ENCODE results near the gene ACSM5.
"Not testable (repeated sequence)": the region's sequence is repeated elsewhere in the genome, so short reads cannot be mapped to it uniquely, and the experiment has no call there.

ACSM5 gene

DNA sequence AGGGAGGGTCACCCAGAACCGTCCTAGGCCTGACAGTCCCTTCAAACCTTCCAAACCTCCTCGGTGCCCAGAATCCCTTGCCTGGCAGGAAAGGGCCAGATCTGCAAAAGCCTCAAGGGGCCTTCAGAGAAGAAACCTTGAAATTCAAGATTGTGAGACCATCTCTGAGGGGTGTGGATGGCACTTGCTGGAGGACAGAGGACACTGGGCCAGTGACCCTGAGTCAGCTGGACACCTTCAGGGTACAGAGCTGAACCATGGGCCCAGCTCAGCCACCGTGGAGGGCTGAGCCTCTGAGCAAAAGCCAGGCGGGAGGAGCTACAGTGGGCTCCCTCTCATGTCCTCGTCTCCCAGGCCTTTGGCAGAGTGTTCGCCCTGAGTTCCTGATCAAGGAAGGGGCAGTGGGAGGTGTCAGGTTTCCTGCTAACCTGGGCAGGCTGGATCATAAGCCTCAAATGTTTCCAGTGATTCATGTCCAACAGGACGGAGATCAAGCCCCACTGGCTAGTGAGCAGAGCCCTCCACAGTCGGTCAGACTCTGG, 7.8 kb upstream of the ACSM5 start:
- H3K4me1 ChIP-seq: no peaks in the 10 kb centered on the region
- TF ChIP-seq, protein P1, sequence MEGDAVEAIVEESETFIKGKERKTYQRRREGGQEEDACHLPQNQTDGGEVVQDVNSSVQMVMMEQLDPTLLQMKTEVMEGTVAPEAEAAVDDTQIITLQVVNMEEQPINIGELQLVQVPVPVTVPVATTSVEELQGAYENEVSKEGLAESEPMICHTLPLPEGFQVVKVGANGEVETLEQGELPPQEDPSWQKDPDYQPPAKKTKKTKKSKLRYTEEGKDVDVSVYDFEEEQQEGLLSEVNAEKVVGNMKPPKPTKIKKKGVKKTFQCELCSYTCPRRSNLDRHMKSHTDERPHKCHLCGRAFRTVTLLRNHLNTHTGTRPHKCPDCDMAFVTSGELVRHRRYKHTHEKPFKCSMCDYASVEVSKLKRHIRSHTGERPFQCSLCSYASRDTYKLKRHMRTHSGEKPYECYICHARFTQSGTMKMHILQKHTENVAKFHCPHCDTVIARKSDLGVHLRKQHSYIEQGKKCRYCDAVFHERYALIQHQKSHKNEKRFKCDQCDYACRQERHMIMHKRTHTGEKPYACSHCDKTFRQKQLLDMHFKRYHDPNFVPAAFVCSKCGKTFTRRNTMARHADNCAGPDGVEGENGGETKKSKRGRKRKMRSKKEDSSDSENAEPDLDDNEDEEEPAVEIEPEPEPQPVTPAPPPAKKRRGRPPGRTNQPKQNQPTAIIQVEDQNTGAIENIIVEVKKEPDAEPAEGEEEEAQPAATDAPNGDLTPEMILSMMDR (IDR thresholded peaks at IDR 0.05; ENCODE audit: low read depth, low read length): no peak
- no peaks in the 10 kb centered on the region for H3K27me3 ChIP-seq
- no peaks in the 10 kb centered on the region for H3K9me3 ChIP-seq
- no peak for DNase-seq
- H3K4me3 ChIP-seq (ENCODE audit: low read depth, low read length): no peak overlapping the region
- no peaks in the 10 kb centered on the region for H3K36me3 ChIP-seq

DNA sequence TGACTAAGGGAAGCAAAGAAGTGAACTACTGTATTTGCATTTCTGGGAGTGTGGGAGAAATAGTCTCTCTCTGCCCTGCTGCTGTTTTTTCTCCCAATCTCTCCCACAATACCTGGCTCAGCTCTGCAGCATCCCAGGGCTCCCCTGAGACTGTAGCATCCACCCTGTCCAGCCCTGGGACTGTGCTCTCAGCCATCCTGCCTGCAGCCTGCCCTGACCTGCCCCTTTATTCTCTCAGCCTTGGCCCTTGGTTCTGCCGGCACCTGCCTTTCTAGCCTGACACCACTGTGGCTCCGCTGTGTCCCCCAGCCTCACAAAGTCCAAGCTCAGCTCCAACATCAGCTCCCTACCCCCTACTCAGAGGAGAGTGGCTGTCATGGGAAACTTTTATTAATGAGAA, 6.7 kb upstream of the ACSM5 start:
- DNase-seq: no peak
- Histone ChIP-seq H3K27me3 (no peaks in the 10 kb centered on the region), H3K4me3 (ENCODE audit: low read depth, low read length) (no peak overlapping the region), H3K9me3 (no peaks in the 10 kb centered on the region), H3K36me3 (no peaks in the 10 kb centered on the region), H3K4me1 (no peaks in the 10 kb centered on the region)
- TF ChIP-seq, protein P1 (IDR thresholded peaks at IDR 0.05; ENCODE audit: low read depth, low read length): no peak

DNA sequence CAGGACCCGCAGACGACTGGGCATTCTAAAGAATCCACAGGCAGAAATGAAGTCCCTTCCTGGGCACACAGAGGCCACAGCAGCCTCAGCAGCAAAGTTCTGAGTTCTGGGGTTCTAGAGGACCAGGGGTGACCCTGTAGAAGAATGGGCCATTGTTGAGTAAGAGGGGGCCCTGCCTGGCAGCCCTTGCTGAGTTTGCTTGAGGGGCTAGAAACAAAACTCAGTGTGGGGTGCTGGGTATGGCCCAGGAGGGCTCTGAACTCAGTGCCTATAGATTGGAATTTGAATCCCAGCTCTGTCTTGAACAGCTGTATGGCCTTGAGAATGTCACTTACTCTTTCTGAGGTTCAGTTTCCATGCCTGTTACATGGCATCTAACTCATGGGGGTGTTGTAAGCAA, 4.7 kb upstream of the ACSM5 start, which contains the start of gene PDILT:
PDILT (minus strand) TSS at position 101 of the 400 bp plus-strand sequence. CDS start 5,437 bp downstream, outside the sequence.
- no peak for DNase-seq
- H3K4me1 ChIP-seq: no peaks in the 10 kb centered on the region
- TF ChIP-seq, protein P1 (IDR thresholded peaks at IDR 0.05; ENCODE audit: low read depth, low read length): no peak
- H3K9me3 ChIP-seq: no peaks in the 10 kb centered on the region
- H3K27me3 ChIP-seq: no peaks in the 10 kb centered on the region
- H3K4me3 ChIP-seq (ENCODE audit: low read depth, low read length): no peak within 1 kb of the TSS
- no peaks in the 10 kb centered on the region for H3K36me3 ChIP-seq

DNA sequence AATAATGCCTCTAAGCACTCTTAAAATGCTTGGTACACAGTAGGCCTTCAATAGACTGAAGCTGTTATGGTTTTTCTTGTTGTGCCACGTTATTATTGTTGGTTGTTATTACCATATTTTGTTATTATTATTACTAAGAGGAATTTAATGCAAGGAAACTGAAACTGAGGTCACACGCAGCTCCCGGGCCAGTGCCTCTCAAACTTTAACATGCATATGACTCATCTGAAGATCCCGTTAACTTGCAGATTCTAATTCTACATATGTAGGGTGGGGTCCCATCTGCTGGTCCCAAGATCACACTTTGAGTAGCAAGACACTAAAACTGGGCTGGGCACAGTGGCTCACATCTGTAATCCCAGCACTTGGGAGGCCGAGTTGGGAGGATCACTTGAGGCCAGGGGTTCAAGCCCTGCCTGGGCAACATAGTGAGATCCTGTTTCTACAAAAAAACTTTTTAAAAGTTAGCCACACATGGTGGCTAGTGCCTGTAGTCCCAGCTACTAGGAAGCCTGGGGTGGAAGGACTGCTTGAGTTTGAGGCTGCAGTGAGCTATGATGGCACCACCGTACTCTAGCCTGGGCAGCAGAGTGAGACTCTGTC, 888 bp downstream of the ACSM5 start:
- TF ChIP-seq, protein P1 (IDR thresholded peaks at IDR 0.05; ENCODE audit: low read depth, low read length): no peak
- no peak overlapping the region for H3K4me3 ChIP-seq (ENCODE audit: low read depth, low read length)
- H3K9me3 ChIP-seq: no peaks in the 10 kb centered on the region
- no peaks in the 10 kb centered on the region for H3K27me3 ChIP-seq
- DNase-seq: no peak
- H3K36me3 ChIP-seq: no peaks in the 10 kb centered on the region
- H3K4me1 ChIP-seq: no peaks in the 10 kb centered on the region

DNA sequence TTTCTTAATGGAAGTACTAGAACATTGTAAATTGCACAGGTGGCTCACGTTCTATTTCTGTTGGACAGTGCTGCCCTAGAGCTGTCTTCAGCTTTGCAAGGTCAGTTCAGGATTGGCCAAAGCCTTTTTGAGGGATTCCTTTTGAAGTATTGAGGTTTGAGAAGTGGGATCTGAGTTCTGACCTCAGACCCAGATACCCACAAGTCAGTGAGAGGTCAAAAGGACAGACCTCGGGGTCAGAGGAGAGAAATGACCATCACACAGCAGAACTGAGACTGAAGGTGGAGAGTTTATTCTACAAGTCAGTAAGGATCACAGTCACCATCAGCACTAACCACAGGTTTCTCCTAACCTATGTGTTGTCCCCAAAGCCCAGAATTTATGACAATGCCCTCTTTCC, 1.7 kb downstream of the ACSM5 start:
- DNase-seq: no peak
- H3K4me3 ChIP-seq (ENCODE audit: low read depth, low read length): no peak overlapping the region
- H3K36me3 ChIP-seq: no peaks in the 10 kb centered on the region
- H3K27me3 ChIP-seq: no peaks in the 10 kb centered on the region
- H3K4me1 ChIP-seq: no peaks in the 10 kb centered on the region
- H3K9me3 ChIP-seq: no peaks in the 10 kb centered on the region
- TF ChIP-seq, protein P1 (IDR thresholded peaks at IDR 0.05; ENCODE audit: low read depth, low read length): no peak

DNA sequence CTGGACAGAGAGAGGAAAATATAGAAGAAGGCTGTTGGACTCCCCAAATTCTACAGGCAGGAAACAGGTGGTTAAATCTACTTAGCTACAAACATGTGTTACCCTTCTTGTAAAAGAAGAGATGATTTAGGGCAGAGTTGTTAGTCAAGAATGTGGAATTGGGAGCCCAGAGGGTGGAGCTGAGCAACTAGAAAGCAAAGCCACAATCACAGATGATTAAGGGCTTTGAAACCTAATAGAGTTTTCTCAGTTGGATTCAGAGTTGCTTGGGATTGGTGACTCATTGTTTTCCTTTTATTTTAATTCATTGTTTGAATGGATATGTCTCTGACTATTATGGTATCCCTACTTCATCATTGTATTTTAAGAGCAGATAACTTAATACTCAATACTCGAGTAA, 6.2 kb downstream of the ACSM5 start:
- Histone ChIP-seq H3K9me3 (no peaks in the 10 kb centered on the region), H3K27me3 (no peaks in the 10 kb centered on the region), H3K36me3 (no peaks in the 10 kb centered on the region), H3K4me3 (ENCODE audit: low read depth, low read length) (no peak overlapping the region), H3K4me1 (no peaks in the 10 kb centered on the region)
- DNase-seq: no peak
- TF ChIP-seq, protein P1 (IDR thresholded peaks at IDR 0.05; ENCODE audit: low read depth, low read length): no peak

DNA sequence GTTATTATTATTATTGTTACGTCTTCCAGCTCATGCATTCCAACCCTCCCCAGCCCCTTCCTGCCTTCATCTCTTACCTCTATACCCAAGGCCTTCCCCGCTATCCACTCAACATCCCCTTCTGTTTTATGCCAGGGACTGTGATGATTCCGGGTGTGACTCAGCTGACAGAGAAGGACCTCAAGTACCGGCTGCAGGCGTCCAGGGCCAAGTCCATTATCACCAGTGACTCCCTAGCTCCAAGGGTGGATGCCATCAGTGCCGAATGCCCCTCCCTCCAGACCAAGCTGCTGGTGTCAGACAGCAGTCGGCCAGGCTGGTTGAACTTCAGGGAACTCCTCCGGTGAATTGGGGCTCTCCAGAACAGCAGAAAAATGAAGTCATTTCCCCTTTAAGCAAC, 9.8 kb downstream of the ACSM5 start:
- H3K27me3 ChIP-seq; H3K9me3 ChIP-seq; H3K36me3 ChIP-seq; H3K4me1 ChIP-seq; DNase-seq; H3K4me3 ChIP-seq (ENCODE audit: low read depth, low read length): not testable (repeated sequence)

DNA sequence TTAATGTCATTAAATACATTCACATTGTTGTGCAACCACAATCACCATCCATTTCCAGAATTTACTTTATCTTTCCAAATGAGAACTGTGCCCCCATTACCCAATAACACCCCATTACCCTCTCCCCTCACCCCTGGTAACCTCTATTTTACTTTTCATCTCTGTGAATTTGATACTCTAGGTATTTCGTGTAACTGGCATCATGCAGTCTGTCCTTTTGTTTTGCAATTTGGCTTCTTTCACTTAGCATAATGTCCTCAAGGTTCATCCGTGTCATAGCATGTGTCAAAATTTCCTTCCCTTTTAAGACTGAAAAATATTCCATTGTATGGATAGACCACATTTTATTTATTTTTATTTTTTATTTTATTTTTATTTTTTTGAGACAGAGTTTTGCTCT, 12.4 kb downstream of the ACSM5 start:
- not testable (repeated sequence) for DNase-seq

DNA sequence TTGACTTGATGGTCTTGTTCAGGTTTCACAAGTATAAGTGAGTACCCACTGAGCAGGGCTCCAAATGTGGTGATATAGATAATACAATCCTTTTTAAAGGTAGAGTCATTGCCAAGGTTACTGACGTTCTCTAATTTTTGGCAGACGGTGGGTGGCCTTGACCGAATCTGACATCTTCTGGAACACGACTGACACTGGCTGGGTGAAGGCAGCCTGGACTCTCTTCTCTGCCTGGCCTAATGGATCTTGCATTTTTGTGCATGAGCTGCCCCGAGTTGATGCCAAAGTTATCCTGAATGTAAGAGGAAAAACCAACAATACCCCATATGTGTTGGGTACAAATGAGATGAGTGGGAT, 14.4 kb downstream of the ACSM5 start:
- not testable (repeated sequence) for H3K9me3 ChIP-seq, H3K4me1 ChIP-seq

More for the DNA sequence above, 12.4 kb downstream of the ACSM5 start:
- H3K4me3 ChIP-seq (ENCODE audit: low read depth, low read length); H3K27me3 ChIP-seq; H3K9me3 ChIP-seq; H3K4me1 ChIP-seq; H3K36me3 ChIP-seq: not testable (repeated sequence)

More for the DNA sequence above, 14.4 kb downstream of the ACSM5 start:
- H3K27me3 ChIP-seq; DNase-seq; H3K4me3 ChIP-seq (ENCODE audit: low read depth, low read length); H3K36me3 ChIP-seq: not testable (repeated sequence)
